Epidermal melanocyte (primary cell): ENCODE results near the gene NFATC1.

Experiments used
- DNase-seq: peaks from one replicate; pipeline ENCODE4 v3.0.0; 2011; ENCODE audit warnings: low spot score; ENCODE audit not compliant: insufficient read length

Gene NFATC1

GRCh38 chr18:79395761-79396404 lies at the start of gene NFATC1:
Gene NFATC1 (plus strand): TSS chr18:79395930. CDS start chr18:79396225, 295 bp downstream.
- peak; percentile 78 for DNase-seq

DNA sequence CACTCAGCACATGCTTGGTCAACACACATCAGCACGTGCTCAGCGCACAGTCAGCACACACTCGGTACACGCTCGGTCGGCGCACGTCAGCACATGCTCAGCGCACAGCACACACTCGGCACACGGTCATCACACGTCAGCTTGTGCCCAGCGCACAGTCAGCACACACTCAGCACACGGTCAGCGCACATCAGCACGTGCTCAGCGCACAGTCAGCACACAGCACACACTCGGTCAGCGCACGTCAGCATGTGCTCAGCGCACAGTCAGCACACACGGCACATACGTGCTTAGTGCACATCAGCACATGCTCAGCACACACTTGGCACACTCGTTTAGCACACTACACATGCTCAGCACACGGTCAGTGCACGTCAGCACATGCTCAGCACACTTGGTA lies 49.7 kb upstream of the NFATC1 start:
- no peak for DNase-seq

DNA sequence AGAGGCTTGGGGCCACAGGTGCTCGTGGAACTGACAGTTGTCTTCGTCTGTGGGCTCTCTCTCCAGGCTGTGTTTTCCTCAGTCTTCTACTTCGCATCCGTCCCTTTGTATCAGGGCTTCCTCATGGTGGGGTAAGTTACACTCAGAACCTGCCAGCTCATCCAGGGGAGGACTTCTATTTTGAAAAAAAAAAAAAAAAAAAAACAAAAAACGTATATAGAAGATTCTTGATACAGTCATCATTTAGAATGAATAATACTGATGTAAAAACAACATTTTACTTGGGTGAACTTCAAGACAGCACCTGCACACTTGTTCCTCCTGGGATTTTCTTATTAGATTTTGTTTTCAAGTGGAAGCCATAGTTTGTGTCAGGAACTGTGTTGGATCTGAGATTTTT lies 47.7 kb upstream of the NFATC1 start:
- no peak for DNase-seq

GRCh38 chr18:79352432-79352831 lies 43.3 kb upstream of the NFATC1 start:
- DNase-seq, result no peak

GRCh38 chr18:79353267-79353666 lies 42.5 kb upstream of the NFATC1 start:
- DNase-seq, result no peak

- no peak for DNase-seq
Measured at GRCh38 chr18:79354350-79354749, 41.4 kb upstream of the NFATC1 start.

DNA sequence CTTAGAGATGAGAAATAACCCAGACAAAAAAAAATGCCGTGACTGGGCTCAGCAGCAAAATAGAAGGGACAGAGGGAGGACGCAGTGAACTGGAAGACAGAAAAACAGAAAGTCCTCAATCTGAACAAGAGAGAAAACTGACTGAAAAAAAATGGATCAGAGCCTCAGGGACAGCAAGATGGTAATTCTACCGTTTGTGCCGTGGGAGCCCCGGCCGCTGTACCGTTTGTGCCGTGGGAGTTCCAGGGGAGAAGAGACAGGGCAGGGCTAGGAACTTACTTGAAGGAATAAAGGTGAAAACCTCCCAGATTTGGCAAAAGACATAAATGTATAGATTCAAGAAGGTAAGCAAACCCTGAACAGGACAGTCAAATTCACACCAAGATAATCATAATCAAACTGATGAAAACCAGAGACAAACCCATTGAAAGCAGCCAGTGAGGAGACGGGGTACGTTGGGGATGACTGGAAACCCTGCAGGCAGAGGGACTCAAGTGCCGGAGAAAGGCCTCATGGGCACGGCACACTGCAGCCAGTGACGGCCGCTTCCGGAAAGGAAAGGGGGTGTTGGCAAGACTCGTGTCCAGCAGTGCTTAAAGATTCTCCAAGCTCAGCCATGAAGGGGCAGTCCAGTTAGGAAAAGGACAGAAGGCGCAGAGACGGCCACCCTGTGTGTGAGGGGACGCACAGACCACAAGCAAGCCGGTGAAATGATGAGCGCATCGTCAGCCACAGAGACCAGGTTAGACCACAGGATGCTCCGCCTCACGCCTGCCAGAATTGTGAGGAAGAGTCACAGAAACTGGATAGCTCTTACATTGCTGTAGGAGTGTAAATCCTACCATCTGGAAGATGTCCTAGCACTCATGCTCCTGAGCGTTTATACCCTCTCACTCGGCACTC lies 40.0 kb upstream of the NFATC1 start:
- DNase-seq, result no peak

DNA sequence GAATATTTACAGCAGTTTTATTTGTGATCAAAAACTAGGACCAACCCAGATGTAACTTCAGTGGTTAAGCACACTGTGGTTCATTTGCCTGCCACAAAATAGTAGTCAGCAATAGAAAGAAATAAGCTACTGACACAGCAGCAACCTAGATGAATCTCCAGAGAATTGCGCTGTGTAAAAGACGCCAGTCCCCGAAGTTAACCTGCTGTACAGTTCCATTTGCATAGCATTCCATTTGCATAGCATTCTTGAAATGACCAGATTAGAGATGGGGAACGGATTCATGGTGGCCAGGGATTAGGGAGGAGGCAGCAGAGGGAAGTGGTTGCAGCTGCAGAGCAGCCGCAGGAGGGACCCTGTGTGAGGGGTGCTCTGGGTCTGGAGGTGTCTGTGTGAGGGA lies 39.3 kb upstream of the NFATC1 start:
- no peak for DNase-seq

- DNase-seq, result no peak
Measured at GRCh38 chr18:79360933-79361332, 34.8 kb upstream of the NFATC1 start.

DNA sequence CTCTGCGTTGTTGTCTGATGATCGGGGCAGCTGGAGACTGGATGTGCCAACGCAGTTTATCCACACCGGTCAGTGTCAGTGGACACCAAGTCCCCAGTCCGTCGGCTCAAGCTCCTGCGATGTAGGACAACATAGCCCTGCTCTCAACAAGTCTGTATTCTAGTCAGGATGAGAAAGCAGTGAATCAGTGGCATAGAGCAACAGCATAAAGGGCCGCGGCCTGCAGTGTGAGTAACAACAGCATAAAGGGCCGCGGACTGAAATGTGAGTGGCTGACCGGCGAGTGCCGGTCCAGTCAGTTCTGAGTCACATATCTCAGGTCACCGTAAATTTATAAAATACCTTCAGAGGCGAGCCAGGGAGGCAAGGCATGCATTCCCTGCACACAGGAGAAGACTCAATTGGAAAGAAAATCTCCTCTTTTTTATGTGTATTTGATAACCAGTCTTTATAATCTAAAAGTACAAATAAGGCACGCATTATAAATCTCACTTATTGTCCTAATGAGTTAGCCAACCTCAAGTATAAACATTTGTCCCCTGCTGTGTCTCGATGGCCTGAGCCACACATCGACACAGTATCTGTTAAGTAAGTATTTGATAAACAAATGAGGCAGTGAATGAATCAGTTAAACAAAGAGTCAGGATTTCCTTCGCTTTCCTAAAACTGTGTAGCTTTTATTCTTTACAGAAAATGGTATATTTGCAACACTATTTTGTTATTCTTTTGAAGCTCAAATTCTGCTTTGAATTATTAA lies 33.8 kb upstream of the NFATC1 start:
- DNase-seq, result no peak

- no peak for DNase-seq
Measured at GRCh38 chr18:79365701-79366100, 30.0 kb upstream of the NFATC1 start.

DNA sequence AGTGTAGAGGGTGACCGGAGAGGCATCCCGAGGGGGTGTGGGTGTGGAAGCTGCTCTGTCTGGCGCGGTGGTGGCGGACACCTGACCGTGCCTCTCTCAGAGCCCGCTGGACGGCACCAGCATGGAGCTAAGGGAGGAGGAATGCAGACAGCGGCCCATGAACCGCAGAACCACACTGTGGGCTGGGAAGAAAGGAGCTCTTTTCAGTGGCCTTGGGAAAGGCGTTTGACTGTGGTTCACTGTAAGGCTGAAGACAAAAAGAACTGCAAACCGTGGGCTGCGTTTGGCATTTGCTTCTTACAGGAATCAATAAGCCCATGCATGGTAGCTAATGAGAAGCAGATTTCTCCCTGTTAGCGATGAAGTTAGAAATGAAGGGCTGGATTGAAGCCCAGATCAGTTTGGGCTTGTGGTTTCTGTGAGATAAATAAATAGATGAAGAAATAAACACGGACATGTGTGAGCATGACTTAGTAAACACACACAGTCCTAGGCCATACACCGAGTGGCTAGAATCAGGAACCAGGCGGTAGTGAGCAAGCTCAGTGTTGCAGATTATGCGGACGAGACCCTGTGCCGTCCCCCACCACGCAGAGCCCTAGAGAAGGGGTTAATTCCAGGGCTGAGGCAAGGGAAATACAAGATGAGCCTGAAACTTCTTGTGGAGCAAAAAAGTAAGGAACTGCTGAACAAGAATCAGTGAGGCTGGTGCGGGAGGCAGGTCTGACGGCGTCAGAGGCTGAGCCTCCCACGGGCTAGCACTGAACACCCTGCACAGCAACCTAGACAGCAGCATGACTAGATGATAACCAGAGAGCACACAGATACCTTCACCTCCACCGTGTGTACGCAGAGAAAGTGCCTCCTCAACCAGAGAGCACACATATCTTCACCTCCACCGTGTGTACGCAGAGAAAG lies 29.3 kb upstream of the NFATC1 start:
- DNase-seq, result peak; percentile 92

DNA sequence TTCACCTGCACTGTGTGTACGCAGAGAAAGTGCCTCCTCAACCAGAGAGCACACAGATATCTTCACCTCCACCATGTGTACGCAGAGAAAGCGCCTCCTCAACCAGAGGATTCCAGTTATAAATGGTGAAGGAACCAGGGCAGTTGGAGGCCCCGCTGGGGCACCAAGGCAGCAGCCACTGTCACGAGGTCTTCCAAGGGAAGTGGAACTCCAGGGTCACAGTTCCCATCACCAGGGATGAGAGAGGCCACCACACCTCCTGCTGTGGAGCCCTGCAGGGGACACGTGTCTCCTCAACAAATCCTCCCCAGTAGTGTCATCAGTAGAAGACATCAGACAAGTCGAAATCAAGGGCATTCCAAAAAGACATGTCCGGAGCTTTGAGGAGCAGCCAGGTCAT lies 28.2 kb upstream of the NFATC1 start:
- no peak for DNase-seq

DNA sequence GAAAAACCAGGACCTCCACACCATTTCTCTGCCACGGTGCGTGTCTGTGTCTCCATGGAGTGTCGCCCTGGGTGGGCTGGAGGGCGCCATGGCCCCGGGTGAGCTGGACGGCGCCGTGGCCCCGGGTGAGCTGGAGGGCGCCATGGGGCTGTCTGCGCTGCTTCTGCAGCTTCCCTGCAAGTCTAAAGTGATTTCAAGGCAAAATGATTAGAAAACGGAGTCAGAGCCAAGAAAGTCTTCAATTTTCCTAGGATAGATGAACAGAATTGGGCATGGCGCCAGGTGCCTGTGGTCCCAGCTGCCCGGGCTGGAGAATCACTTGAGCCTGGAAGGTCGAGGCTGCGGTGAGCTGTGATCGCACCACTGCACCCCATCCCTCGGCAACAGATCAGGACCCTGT lies 27.7 kb upstream of the NFATC1 start:
- no peak for DNase-seq

GRCh38 chr18:79368681-79369080 lies 27.0 kb upstream of the NFATC1 start:
- DNase-seq, result no peak

GRCh38 chr18:79371561-79372121 lies 24.1 kb upstream of the NFATC1 start:
- no peak for DNase-seq

DNA sequence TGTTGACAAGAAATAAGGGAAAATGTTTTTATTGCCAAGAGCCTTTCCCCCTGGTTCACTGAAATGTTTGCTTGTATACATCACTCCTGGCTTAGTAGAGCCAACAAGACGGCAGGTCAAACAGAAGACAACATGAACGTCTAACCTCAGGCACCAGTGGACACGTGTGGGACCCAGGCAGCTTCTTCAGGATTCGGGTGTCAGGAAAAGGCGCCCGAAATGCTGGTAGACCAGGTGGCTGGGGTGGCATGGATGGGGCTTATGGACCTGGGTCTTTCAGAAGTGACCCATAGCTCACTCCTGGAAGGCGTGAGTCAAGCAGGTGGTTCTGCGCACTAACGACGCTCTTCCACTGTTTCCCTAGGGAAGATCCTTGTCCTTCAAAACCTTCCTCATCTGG lies 23.3 kb upstream of the NFATC1 start:
- no peak for DNase-seq

DNA sequence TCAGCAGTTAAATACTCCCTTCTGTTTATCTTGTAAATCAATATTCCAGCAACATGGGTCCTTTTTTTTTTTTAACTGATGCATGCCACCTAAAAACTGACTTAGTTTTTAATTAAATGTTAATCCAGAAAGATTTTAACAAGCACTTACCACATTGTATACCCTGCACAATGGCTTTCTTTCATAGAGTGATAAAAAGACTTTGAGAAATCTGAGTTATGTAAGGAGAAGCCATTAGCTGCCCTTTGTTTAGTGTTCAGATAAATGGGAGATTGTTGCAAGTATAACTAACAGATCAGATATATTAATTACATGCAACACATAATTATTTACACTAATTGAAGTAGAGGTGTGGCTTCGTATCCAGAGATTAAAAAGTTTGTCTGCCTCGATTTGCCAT lies 22.7 kb upstream of the NFATC1 start:
- peak; percentile 27 for DNase-seq

- no peak for DNase-seq
Measured at GRCh38 chr18:79373736-79374135, 22.0 kb upstream of the NFATC1 start.

GRCh38 chr18:79374408-79375171 lies 21.1 kb upstream of the NFATC1 start:
- DNase-seq, result no peak
